ENCODE results near the gene PRMT7. TPM values are rescaled to one million over a fixed set of nuclear protein-coding genes. Genes with fewer than 3 reads are reported as not detected.

Gene PRMT7
- total RNA-seq, 2 experiments from 2014 or later = 60.4 to 62.8 TPM

GRCh38 chr16:68366062-68366461, 55.2 kb downstream of the PRMT7 start:
- H3K4me1 Mint-ChIP-seq (ENCODE audit: low read depth) = peaks cover 32% of the 10 kb centered on the region
- POLR2A ChIA-PET = no interaction called here
- intact Hi-C loops (cut with micrococcal nuclease) = no loop called here
- no peak overlapping the region for H3K4me3 Mint-ChIP-seq
- H3K27me3 Mint-ChIP-seq = peaks cover 10% of the 10 kb centered on the region
- H3K27ac Mint-ChIP-seq = no peak overlapping the region
- DNase-seq = no peak
- H3K9me3 Mint-ChIP-seq = no peaks in the 10 kb centered on the region
- CTCF ChIA-PET = interaction anchor here (0.8 to 2.6 kb wide), 4 partner anchors 9 to 146 kb away, joined by 3 to 7 read pairs (median 4); no protein-coding TSS in a partner anchor
- no peaks in the 10 kb centered on the region for H3K36me3 Mint-ChIP-seq

- peaks cover 32% of the 10 kb centered on the region for H3K4me1 Mint-ChIP-seq (ENCODE audit: low read depth)
- H3K4me3 Mint-ChIP-seq = no peak overlapping the region
- intact Hi-C loops (cut with micrococcal nuclease) = loop anchor here (1.0 kb wide), 1 partner anchor 143 kb away; no protein-coding TSS in a partner anchor
- H3K9me3 Mint-ChIP-seq = no peaks in the 10 kb centered on the region
- H3K36me3 Mint-ChIP-seq = no peaks in the 10 kb centered on the region
- no peak overlapping the region for H3K27ac Mint-ChIP-seq
- peaks cover 10% of the 10 kb centered on the region for H3K27me3 Mint-ChIP-seq
- CTCF ChIA-PET = interaction anchor here (0.6 to 2.6 kb wide), 7 partner anchors 10 to 453 kb away, joined by 3 to 7 read pairs (median 5); no protein-coding TSS in a partner anchor
- POLR2A ChIA-PET = no interaction called here
- peak; percentile 57 for DNase-seq
Measured at GRCh38 chr16:68367030-68367429, 56.2 kb downstream of the PRMT7 start.

GRCh38 chr16:68367440-68367839, 56.6 kb downstream of the PRMT7 start:
- H3K36me3 Mint-ChIP-seq = no peaks in the 10 kb centered on the region
- intact Hi-C loops (cut with micrococcal nuclease) = loop anchor here (1.0 kb wide), 1 partner anchor 143 kb away; no protein-coding TSS in a partner anchor
- ChIA-PET CTCF (interaction anchor here (0.9 to 2.6 kb wide), 5 partner anchors 18 to 143 kb away, joined by 3 to 7 read pairs (median 6); no protein-coding TSS in a partner anchor), POLR2A (interaction anchor here (0.5 kb wide), 1 partner anchor 321 kb away, joined by 3 read pairs; no protein-coding TSS in a partner anchor)
- no peak overlapping the region for H3K4me3 Mint-ChIP-seq
- peaks cover 32% of the 10 kb centered on the region for H3K4me1 Mint-ChIP-seq (ENCODE audit: low read depth)
- DNase-seq = no peak
- H3K9me3 Mint-ChIP-seq = no peaks in the 10 kb centered on the region
- peaks cover 10% of the 10 kb centered on the region for H3K27me3 Mint-ChIP-seq
- H3K27ac Mint-ChIP-seq = no peak overlapping the region

- no peaks in the 10 kb centered on the region for H3K36me3 Mint-ChIP-seq
- no peak overlapping the region for H3K27ac Mint-ChIP-seq
- no peak for DNase-seq
- H3K4me3 Mint-ChIP-seq = no peak overlapping the region
- H3K4me1 Mint-ChIP-seq (ENCODE audit: low read depth) = peaks cover 32% of the 10 kb centered on the region
- CTCF ChIA-PET = interaction anchor here (0.9 to 2.6 kb wide), 7 partner anchors 13 to 142 kb away, joined by 3 to 7 read pairs (median 6); no protein-coding TSS in a partner anchor
- intact Hi-C loops (cut with micrococcal nuclease) = loop anchor here (1.0 kb wide), 1 partner anchor 142 kb away; no protein-coding TSS in a partner anchor
- no peaks in the 10 kb centered on the region for H3K9me3 Mint-ChIP-seq
- H3K27me3 Mint-ChIP-seq = peaks cover 10% of the 10 kb centered on the region
- POLR2A ChIA-PET = interaction anchor here (0.5 kb wide), 1 partner anchor 322 kb away, joined by 3 read pairs; no protein-coding TSS in a partner anchor
Measured at GRCh38 chr16:68367891-68368290, 57.1 kb downstream of the PRMT7 start.

- Mint-ChIP-seq H3K27ac (no peak overlapping the region), H3K4me3 (no peak overlapping the region), H3K27me3 (peaks cover 10% of the 10 kb centered on the region), H3K36me3 (no peaks in the 10 kb centered on the region), H3K9me3 (no peaks in the 10 kb centered on the region), H3K4me1 (ENCODE audit: low read depth) (peaks cover 32% of the 10 kb centered on the region)
- POLR2A ChIA-PET = no interaction called here
- intact Hi-C loops (cut with micrococcal nuclease) = no loop called here
- no peak for DNase-seq
- CTCF ChIA-PET = interaction anchor here (0.9 to 2.6 kb wide), 5 partner anchors 13 to 142 kb away, joined by 4 to 7 read pairs (median 6); no protein-coding TSS in a partner anchor
Measured at GRCh38 chr16:68368301-68368888, 57.6 kb downstream of the PRMT7 start.

- DNase-seq = no peak
- H3K9me3 Mint-ChIP-seq = no peaks in the 10 kb centered on the region
- no peak overlapping the region for H3K27ac Mint-ChIP-seq
- ChIA-PET CTCF (interaction anchor here (0.6 to 2.9 kb wide), 6 partner anchors 14 to 152 kb away, joined by 3 to 12 read pairs (median 5); no protein-coding TSS in a partner anchor), POLR2A (no interaction called here)
- H3K27me3 Mint-ChIP-seq = peaks cover 10% of the 10 kb centered on the region
- H3K36me3 Mint-ChIP-seq = no peaks in the 10 kb centered on the region
- no peak overlapping the region for H3K4me3 Mint-ChIP-seq
- H3K4me1 Mint-ChIP-seq (ENCODE audit: low read depth) = peaks cover 32% of the 10 kb centered on the region
- intact Hi-C loops (cut with micrococcal nuclease) = no loop called here
Measured at GRCh38 chr16:68369168-68369567, 58.3 kb downstream of the PRMT7 start.

GRCh38 chr16:68369697-68370580, 59.1 kb downstream of the PRMT7 start:
- Mint-ChIP-seq H3K27me3 (peaks cover 10% of the 10 kb centered on the region), H3K4me3 (no peak overlapping the region), H3K4me1 (ENCODE audit: low read depth) (peaks cover 32% of the 10 kb centered on the region), H3K27ac (no peak overlapping the region), H3K9me3 (no peaks in the 10 kb centered on the region), H3K36me3 (no peaks in the 10 kb centered on the region)
- CTCF ChIA-PET = interaction anchor here (0.6 to 2.9 kb wide), 6 partner anchors 12 to 151 kb away, joined by 3 to 12 read pairs (median 4); no protein-coding TSS in a partner anchor
- intact Hi-C loops (cut with micrococcal nuclease) = no loop called here
- peak; percentile 63 for DNase-seq
- POLR2A ChIA-PET = no interaction called here

GRCh38 chr16:68370581-68371275, 59.9 kb downstream of the PRMT7 start:
- H3K27me3 Mint-ChIP-seq = peaks cover 10% of the 10 kb centered on the region
- H3K4me3 Mint-ChIP-seq = no peak overlapping the region
- no peak overlapping the region for H3K27ac Mint-ChIP-seq
- intact Hi-C loops (cut with micrococcal nuclease) = no loop called here
- H3K36me3 Mint-ChIP-seq = no peaks in the 10 kb centered on the region
- POLR2A ChIA-PET = no interaction called here
- DNase-seq = peak; percentile 36
- H3K9me3 Mint-ChIP-seq = no peaks in the 10 kb centered on the region
- CTCF ChIA-PET = interaction anchor here (0.6 to 2.9 kb wide), 6 partner anchors 11 to 150 kb away, joined by 3 to 12 read pairs (median 4); no protein-coding TSS in a partner anchor
- peaks cover 32% of the 10 kb centered on the region for H3K4me1 Mint-ChIP-seq (ENCODE audit: low read depth)

- Mint-ChIP-seq H3K27ac (no peak overlapping the region), H3K4me3 (no peak overlapping the region), H3K27me3 (peaks cover 10% of the 10 kb centered on the region), H3K4me1 (ENCODE audit: low read depth) (peaks cover 32% of the 10 kb centered on the region), H3K36me3 (no peaks in the 10 kb centered on the region), H3K9me3 (no peaks in the 10 kb centered on the region)
- DNase-seq = no peak
- intact Hi-C loops (cut with micrococcal nuclease) = no loop called here
- CTCF ChIA-PET = interaction anchor here (1.2 to 2.9 kb wide), 4 partner anchors 10 to 150 kb away, joined by 3 to 12 read pairs (median 6); no protein-coding TSS in a partner anchor
- POLR2A ChIA-PET = no interaction called here
Measured at GRCh38 chr16:68371276-68371651, 60.4 kb downstream of the PRMT7 start.

GRCh38 chr16:68371706-68372380, 61.0 kb downstream of the PRMT7 start:
- intact Hi-C loops (cut with micrococcal nuclease) = no loop called here
- ChIA-PET CTCF (interaction anchor here (1.2 to 2.9 kb wide), 4 partner anchors 10 to 149 kb away, joined by 3 to 12 read pairs (median 4); no protein-coding TSS in a partner anchor), POLR2A (no interaction called here)
- H3K9me3 Mint-ChIP-seq = no peaks in the 10 kb centered on the region
- peaks cover 10% of the 10 kb centered on the region for H3K27me3 Mint-ChIP-seq
- no peak for DNase-seq
- no peaks in the 10 kb centered on the region for H3K36me3 Mint-ChIP-seq
- H3K4me3 Mint-ChIP-seq = no peak overlapping the region
- H3K4me1 Mint-ChIP-seq (ENCODE audit: low read depth) = peaks cover 32% of the 10 kb centered on the region
- no peak overlapping the region for H3K27ac Mint-ChIP-seq

GRCh38 chr16:68372381-68372720, 61.5 kb downstream of the PRMT7 start:
- POLR2A ChIA-PET = no interaction called here
- H3K4me1 Mint-ChIP-seq (ENCODE audit: low read depth) = peaks cover 32% of the 10 kb centered on the region
- H3K36me3 Mint-ChIP-seq = no peaks in the 10 kb centered on the region
- intact Hi-C loops (cut with micrococcal nuclease) = no loop called here
- peaks cover 7% of the 10 kb centered on the region for H3K27me3 Mint-ChIP-seq
- CTCF ChIA-PET = interaction anchor here (1.2 kb wide), 1 partner anchor 43 kb away, joined by 3 read pairs; no protein-coding TSS in a partner anchor
- DNase-seq = no peak
- H3K4me3 Mint-ChIP-seq = no peak overlapping the region
- H3K9me3 Mint-ChIP-seq = no peaks in the 10 kb centered on the region
- H3K27ac Mint-ChIP-seq = no peak overlapping the region

All from activated CD4-positive, alpha-beta memory T cell treated with anti-CD3 and anti-CD28 coated beads for 36 hours (primary cell).